Urinary bladder (tissue), 4 donors: ENCODE results near the gene IGSF23. TPM values are rescaled to one million over a fixed set of nuclear protein-coding genes. Genes with fewer than 3 reads are reported as not detected.
"Not testable (repeated sequence)": the region's sequence is repeated elsewhere in the genome, so short reads cannot be mapped to it uniquely, and the experiment has no call there.

Experiments used
- DNase-seq: peaks from one replicate; pipeline ENCODE4 v3.0.0-alpha.2; 2015; ENCODE audit errors: extremely low spot score
- H3K27ac ChIP-seq: one replicate; pipeline ENCODE4 v1.5.1; 2013; ENCODE audit warnings: low read depth, mild to moderate bottlenecking, moderate library complexity
- H3K36me3 ChIP-seq: one replicate; pipeline ENCODE4 v1.6.1; 2013; ENCODE audit warnings: mild to moderate bottlenecking, moderate library complexity; ENCODE audit not compliant: insufficient read depth
- H3K4me1 ChIP-seq: one replicate; pipeline ENCODE4 v1.6.1; 2013; ENCODE audit warnings: mild to moderate bottlenecking, moderate library complexity; ENCODE audit not compliant: insufficient read depth
- H3K4me3 ChIP-seq: one replicate; pipeline ENCODE4 v1.5.1; 2013; ENCODE audit warnings: low read depth, low read length
- WGBS: extraction: QIAGEN DNeasy Blood & Tissue Kit; methylation state at CpG from one replicate; pipeline ENCODE4 v1.1.7; 2013; 5-methylcytosine and 5-hydroxymethylcytosine counted together
- polyA plus RNA-seq: library from polyadenylated mRNA; stranded (reverse); fragments of 200-250 nt; gene quantifications from one replicate; pipeline ENCODE4 v1.2.3, GENCODE V29; 2013
- small RNA-seq: library from RNA; depleted of rRNA; stranded (forward); fragments of <200 nt; gene quantifications from one replicate; pipeline ENCODE3, GENCODE V24; 2014
- total RNA-seq: library from RNA; depleted of rRNA; stranded (reverse); fragments of >200 nt; gene quantifications from one replicate; pipeline ENCODE4 v1.2.3, GENCODE V29; 2014
- donor health status: healthy with polysubstance abuse.
- donor health status: healthy.

The IGSF23 gene
- total and polyA plus RNA-seq, 2 donors: not detected

- H3K36me3 ChIP-seq: no peaks in the 10 kb centered on the region
- 82% methylated on average over 15 of the region's 15 CpGs for WGBS
- H3K4me3 ChIP-seq: no peak overlapping the region
- no peaks in the 10 kb centered on the region for H3K4me1 ChIP-seq
- no peak for DNase-seq
- no peak overlapping the region for H3K27ac ChIP-seq
Observed at GRCh38 chr19:44681992-44682790, 68.8 kb downstream of the IGSF23 start.

- Histone ChIP-seq H3K36me3 (no peaks in the 10 kb centered on the region), H3K4me1 (no peaks in the 10 kb centered on the region), H3K4me3 (no peak overlapping the region), H3K27ac (no peak overlapping the region)
- WGBS: 94% methylated on average over 2 of the region's 2 CpGs
- no peak for DNase-seq
Observed at GRCh38 chr19:44682807-44683206, 69.4 kb downstream of the IGSF23 start.

GRCh38 chr19:44683434-44684210 is 70.3 kb downstream of the IGSF23 start:
- Histone ChIP-seq H3K36me3 (no peaks in the 10 kb centered on the region), H3K4me1 (no peaks in the 10 kb centered on the region), H3K27ac (no peak overlapping the region), H3K4me3 (no peak overlapping the region)
- no peak for DNase-seq
- 74% methylated on average over 9 of the region's 9 CpGs for WGBS

GRCh38 chr19:44684396-44684795 is 71.0 kb downstream of the IGSF23 start:
- not testable (repeated sequence) for H3K27ac ChIP-seq, H3K4me3 ChIP-seq, H3K36me3 ChIP-seq, H3K4me1 ChIP-seq, DNase-seq
- WGBS: 95% methylated on average over 3 of the region's 3 CpGs

GRCh38 chr19:44684892-44685863 is 71.8 kb downstream of the IGSF23 start:
- Histone ChIP-seq H3K4me3 (no peak overlapping the region), H3K4me1 (no peaks in the 10 kb centered on the region), H3K36me3 (no peaks in the 10 kb centered on the region), H3K27ac (peak overlapping the region; percentile 51)
- no peak for DNase-seq
- 37% methylated on average over 25 of the region's 25 CpGs for WGBS

GRCh38 chr19:44685877-44686276 is 72.5 kb downstream of the IGSF23 start:
- no peak overlapping the region for H3K27ac ChIP-seq
- no peaks in the 10 kb centered on the region for H3K4me1 ChIP-seq
- DNase-seq: no peak
- H3K4me3 ChIP-seq: no peak overlapping the region
- no peaks in the 10 kb centered on the region for H3K36me3 ChIP-seq
- WGBS: 77% methylated on average over 4 of the region's 4 CpGs

Small RNA genes within 50 kb of the gene (small RNA-seq; reads per million reads assigned to genes)
- not detected for gene AC243964.1

Other genes with a start within 250 kb of the IGSF23 start
- gene ZNF285, start 212.0 kb upstream of the IGSF23 start, total RNA-seq: 11.1 TPM
- gene ZNF285, start 212.0 kb upstream of the IGSF23 start, polyA plus RNA-seq: 2.8 TPM
- gene ZNF229, start 165.1 kb upstream of the IGSF23 start, total RNA-seq: 15.1 TPM
- 3.4 TPM for gene ZNF229, start 165.1 kb upstream of the IGSF23 start, polyA plus RNA-seq
- 23.7 TPM for gene ZNF180, start 113.0 kb upstream of the IGSF23 start, total RNA-seq
- 7.2 TPM for gene ZNF180, start 113.0 kb upstream of the IGSF23 start, polyA plus RNA-seq
- gene CEACAM20, start 83.9 kb upstream of the IGSF23 start, total RNA-seq: not detected
- gene CEACAM20, start 83.9 kb upstream of the IGSF23 start, polyA plus RNA-seq: not detected
- gene PVR, start 30.3 kb downstream of the IGSF23 start, total RNA-seq: 21.3 TPM
- 19.3 TPM for gene PVR, start 30.3 kb downstream of the IGSF23 start, polyA plus RNA-seq
- gene CEACAM19, start 57.9 kb downstream of the IGSF23 start, total RNA-seq: 1.8 TPM
- gene CEACAM19, start 57.9 kb downstream of the IGSF23 start, polyA plus RNA-seq: 4.9 TPM
- not detected for gene CEACAM16, start 85.6 kb downstream of the IGSF23 start, total RNA-seq
- not detected for gene CEACAM16, start 85.6 kb downstream of the IGSF23 start, polyA plus RNA-seq
- gene BCL3, start 135.1 kb downstream of the IGSF23 start, total RNA-seq: 2.5 TPM
- 93.0 TPM for gene BCL3, start 135.1 kb downstream of the IGSF23 start, polyA plus RNA-seq
- gene CBLC, start 164.3 kb downstream of the IGSF23 start, total RNA-seq: 4.7 TPM
- 6.1 TPM for gene CBLC, start 164.3 kb downstream of the IGSF23 start, polyA plus RNA-seq
- gene BCAM, start 195.5 kb downstream of the IGSF23 start, total RNA-seq: 35.3 TPM
- 77.4 TPM for gene BCAM, start 195.5 kb downstream of the IGSF23 start, polyA plus RNA-seq
- gene NECTIN2, start 232.7 kb downstream of the IGSF23 start, total RNA-seq: 27.4 TPM
- 50.2 TPM for gene NECTIN2, start 232.7 kb downstream of the IGSF23 start, polyA plus RNA-seq